HG03432 (cell line): Measurements from ENCODE around the gene HOGA1.
"Not testable (repeated sequence)": the region's sequence is repeated elsewhere in the genome, so short reads cannot be mapped to it uniquely, and the experiment has no call there.

ENCODE experiments used
- ATAC-seq: cut with Tn5 transposase; IDR thresholded peaks from one replicate; pipeline ENCODE4 v1.9.1; 2021; ENCODE audit warnings: mild to moderate bottlenecking, moderate library complexity; ENCODE audit not compliant: unreplicated experiment

HOGA1 gene

GRCh38 chr10:97644936-97645335, 60.7 kb downstream of the HOGA1 start:
- ATAC-seq: no peak

- ATAC-seq: no peak
Measured at GRCh38 chr10:97647556-97647955, 63.4 kb downstream of the HOGA1 start.

GRCh38 chr10:97648562-97649404, 64.6 kb downstream of the HOGA1 start:
- ATAC-seq: peak; percentile 97

- not testable (repeated sequence) for ATAC-seq
Measured at GRCh38 chr10:97649405-97649750, 65.2 kb downstream of the HOGA1 start.

GRCh38 chr10:97650726-97651125, 66.5 kb downstream of the HOGA1 start:
- no peak for ATAC-seq

GRCh38 chr10:97651773-97652172, 67.6 kb downstream of the HOGA1 start:
- ATAC-seq: no peak

GRCh38 chr10:97656777-97657176, 72.6 kb downstream of the HOGA1 start:
- ATAC-seq: no peak

- ATAC-seq: no peak
Measured at GRCh38 chr10:97659589-97659988, 75.4 kb downstream of the HOGA1 start.
